ENCODE measurements around the gene AGPAT2.

DNA sequence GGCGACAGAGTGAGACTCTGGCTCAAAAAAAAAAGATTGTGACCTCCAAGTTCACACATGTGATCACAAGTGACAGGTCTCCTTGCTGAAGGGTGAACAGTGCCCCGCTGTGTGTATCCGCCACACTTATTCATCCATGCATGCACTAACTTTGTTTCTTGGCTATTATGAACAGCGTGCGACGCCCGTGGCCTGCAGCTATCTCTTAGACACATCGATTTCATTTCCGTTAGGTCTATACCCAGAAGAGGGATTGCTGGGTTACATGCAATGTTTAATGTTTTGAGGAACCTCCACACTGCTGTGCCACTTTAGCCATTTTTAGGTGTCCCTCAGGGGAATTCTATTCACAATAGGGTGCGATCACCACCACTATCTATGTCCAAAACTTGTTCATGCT, 36.6 kb downstream of the AGPAT2 start:
- TF ChIP-seq GATA2 (IDR thresholded peaks at IDR 0.05; ENCODE audit: low read depth, low read length) = no peak
- no peak for TF ChIP-seq GATA3 (IDR thresholded peaks at IDR 0.05; ENCODE audit: low read depth, low read length)

All from SH-SY5Y (cell line).